Measurements from ENCODE around the gene FRYL.

The FRYL gene

DNA sequence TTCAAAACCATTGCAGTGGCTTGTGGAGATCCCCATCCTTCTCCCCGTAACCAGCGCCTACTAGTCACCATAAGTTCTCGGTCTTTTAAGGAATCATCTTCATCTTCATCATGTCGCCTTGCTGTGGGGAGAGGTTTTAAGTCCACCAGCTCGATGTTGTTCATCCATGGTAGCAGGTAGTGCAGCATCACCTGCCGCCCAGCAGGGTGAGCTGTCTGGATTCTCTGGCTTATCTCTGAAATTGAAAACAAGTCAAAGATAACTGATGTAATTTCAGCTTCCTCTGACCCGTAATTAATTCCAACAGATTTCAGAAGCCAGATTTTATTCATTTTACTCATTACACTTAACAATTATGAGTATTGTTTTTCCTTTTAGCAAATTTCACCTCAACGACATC is 222.6 kb downstream of the FRYL start:
- DNase-seq (ENCODE audit: low spot score), result peak; percentile 7

DNA sequence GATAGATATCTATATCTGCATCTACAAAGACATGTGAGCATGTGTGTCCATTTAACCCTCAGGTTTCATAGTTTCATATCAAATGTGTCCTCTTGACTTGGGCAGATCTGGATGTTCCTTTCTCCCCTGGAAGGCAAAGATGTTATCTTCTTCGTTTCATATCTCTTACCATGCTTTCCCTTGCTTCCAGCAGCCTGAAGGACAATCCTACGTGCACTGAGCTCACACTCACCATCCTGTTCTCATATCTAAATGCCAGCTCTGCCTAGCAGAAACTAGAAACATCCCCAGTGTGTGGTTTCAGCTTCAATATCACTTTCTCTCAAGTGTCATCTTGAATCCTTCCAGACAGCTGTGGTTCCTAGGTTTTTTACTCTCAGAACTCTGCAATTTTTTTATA is 223.8 kb downstream of the FRYL start:
- peak; percentile 6 for DNase-seq (ENCODE audit: low spot score)

DNA sequence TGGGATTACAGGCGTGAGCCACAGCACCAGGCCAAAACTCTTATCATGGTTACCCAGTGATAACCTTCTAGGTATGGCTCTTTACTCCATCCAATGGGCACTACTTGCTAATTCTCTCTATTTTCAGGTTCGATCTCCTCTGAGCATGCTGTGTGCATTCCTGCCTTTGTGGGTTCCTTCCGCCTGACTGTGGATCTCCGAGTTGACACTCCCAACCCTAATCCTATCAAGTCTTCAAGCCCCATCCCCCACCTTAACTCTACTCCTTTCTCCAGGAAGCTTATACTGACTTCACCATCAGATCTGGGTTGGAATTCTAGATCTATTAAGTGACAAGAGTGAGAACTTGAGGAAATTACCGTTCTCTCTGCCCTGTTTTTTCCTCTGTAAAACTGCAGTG is 225.5 kb downstream of the FRYL start:
- DNase-seq (ENCODE audit: low spot score), result no peak

DNA sequence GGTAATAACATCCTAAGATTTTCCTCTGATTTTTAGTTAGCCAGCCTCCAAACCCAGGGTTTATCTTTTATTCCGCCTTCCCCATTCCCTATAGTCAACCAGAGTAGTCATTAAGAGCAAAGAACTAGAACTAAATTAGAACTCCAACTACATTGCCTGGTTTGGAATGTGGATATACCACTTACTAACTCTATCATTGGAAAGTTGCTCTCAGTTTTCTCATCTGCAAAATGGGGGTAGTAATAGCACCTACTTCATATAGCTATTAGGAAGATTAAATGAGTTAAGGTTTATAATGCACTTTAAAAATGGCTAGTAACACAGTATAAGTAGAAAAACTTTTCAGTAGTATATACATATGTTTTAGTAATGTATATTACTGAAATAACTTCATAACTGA is 226.4 kb downstream of the FRYL start:
- DNase-seq (ENCODE audit: low spot score), result no peak

DNA sequence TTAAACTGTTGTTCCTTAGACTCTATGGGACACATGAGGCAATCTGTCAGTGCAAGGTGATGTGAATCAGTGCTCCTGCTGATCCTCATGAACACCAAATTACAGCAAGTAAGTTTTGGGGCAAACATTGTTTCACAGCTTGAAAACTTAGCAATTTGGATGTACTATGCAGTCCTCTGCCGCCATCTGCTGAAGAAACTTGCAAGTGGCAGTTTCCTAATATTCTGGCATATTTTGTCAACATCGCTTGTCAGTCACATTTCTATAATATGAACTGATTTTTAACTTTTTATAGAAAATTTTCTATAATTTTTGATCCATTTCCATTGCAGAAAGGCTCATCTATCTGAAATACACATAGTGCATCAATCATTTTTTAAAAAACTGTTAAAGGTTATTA is 233.7 kb downstream of the FRYL start:
- DNase-seq (ENCODE audit: low spot score), result peak; percentile 34

DNA sequence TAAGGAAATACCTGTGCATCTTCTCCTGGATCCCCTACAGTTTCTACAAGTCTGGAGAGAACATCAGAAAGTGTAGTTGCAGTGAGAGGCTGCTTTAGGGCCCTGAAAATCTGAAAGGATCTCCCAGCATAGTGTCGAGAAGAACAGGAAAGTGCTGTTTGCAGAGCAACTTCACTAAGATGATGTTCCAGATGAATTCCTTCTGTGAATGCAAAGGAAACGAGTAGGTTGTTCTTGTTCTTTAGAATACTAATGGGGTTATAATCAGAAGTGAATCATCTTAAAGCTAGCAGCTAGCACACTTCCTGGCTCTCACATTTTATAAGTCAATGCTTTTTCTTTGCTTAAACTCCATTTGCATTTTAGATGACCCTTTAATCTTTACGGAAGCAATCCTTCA is 236.3 kb downstream of the FRYL start:
- no peak for DNase-seq (ENCODE audit: low spot score)

DNA sequence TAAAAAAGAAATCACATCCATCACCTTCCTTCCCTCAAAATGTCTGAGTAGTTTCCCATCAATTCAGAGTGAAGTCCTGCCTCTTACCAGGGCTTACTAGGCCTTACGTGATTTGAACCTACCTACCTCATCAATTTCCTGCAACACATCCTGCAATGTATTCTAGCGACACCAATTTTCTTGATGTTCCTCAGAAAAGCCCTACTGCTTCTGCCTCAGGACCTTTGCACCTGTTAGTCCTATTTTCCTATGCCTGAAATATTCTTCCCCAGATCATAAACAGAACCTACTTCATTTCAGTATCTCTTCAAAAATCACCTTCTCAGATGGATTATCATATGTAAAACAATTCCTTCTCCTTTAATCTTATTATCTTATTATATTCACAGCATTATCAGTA is 237.2 kb downstream of the FRYL start:
- DNase-seq (ENCODE audit: low spot score), result no peak

DNA sequence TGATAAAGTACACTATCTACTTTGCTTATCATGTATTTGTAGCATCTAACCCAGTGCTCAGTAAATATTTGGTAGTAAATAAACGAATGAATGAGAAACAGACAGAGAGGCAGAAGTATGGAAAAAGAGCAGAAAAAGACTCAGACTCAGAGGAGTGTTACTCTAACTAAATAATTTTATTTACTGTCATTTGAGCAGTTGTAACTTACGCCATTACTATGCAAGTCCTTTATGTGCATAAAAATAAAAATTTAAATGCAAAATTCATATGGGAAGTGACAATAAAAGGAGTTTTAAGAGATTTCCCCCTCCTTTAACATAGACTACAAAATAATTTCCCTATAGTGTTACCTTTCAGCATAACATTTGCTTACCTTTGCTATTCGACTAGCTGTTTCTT is 240.5 kb downstream of the FRYL start:
- no peak for DNase-seq (ENCODE audit: low spot score)

DNA sequence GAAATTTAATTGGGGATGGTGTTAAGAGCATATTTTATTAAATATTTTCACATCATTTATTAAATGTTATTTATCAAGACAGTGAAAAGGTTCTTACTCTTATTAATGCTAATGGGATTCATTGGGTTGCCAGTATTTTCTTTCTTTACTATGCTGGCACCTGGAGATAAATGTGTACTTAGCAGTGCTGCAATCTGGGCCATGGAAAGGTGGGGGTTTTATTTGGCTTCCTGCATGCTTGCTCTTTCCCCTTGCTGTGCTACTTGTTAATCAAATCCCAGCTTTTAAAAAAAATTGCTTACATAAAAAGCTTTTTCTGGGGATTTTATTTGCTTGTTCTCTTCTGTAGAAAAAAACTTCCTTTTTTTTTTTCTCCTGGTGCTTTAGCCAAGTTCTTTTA is 241.7 kb downstream of the FRYL start:
- no peak for DNase-seq (ENCODE audit: low spot score)

DNA sequence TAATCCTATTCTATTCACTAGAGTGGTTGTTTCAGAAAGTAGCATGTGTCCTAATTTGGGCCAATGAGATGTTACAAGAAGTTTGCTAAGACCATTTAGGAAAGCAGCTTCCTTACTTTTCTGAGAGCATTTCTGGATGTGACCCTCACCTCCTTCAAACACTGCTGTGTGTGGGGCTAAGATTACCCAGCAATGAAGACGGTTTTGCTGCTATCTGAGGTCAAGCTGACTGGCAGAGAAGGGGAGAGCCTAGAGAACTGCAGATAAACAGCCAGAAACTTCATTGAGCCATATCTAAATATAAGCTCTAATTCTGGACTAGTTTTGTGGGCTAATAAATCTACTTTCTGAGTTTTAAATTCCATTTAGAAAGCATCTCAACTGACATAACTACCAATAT is 253.7 kb downstream of the FRYL start:
- DNase-seq (ENCODE audit: low spot score), result no peak

DNA sequence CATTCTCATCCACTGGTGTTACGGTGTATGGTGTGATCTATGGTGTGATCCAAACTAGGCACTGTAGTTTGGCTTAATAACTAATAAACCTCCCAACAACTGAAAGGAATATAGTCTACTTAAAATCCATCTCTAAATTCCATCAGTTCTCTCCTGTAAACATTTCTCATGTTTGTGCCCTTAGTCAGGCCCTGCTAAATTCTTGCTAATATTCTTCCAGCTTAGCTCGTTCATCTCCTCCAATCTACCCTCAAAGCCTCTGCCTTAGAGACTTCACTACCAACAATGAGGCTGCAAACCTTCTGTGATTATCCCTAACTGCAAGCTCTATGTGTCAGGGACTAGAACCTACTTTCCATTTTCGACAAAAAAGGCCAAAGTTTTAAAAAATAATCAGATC is 261.9 kb downstream of the FRYL start:
- DNase-seq (ENCODE audit: low spot score), result no peak

DNA sequence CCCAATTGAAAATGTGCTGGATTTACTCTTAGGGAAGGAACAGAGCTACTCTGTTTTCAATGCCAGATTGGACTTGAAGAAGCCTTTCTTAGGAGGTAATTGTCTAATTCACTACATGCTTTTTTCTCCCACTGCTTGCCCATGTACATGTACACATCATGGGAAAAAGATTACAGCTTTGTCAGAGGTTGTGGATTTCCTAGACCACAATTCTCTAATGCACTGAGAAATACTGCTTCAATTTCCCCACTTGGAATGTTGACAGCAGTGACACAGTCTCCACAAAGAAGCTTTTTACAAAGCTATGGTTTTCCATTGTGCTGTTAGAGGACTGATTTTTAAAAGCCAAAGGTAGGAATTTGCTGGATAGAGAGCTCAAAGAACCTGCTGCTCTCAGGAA is 270.5 kb downstream of the FRYL start:
- no peak for DNase-seq (ENCODE audit: low spot score)

DNA sequence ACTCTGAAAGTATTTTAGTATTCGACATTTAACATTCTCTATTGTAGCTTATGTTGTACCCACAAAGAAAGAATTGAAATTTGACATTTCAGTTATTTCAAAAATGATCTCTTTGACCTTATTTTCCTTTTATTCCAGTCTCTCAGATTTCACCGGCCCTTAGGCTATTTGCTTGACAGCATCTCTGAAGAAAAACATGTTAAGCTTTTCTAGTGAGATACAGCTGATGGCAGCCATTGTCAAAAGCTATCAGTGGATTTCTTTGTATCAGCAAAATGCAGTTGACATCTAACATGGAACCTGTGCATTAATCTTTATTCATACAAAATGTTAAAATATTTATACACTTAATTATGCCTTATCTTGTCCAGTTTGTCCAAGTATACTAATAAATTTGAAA is 273.4 kb downstream of the FRYL start:
- no peak for DNase-seq (ENCODE audit: low spot score)

DNA sequence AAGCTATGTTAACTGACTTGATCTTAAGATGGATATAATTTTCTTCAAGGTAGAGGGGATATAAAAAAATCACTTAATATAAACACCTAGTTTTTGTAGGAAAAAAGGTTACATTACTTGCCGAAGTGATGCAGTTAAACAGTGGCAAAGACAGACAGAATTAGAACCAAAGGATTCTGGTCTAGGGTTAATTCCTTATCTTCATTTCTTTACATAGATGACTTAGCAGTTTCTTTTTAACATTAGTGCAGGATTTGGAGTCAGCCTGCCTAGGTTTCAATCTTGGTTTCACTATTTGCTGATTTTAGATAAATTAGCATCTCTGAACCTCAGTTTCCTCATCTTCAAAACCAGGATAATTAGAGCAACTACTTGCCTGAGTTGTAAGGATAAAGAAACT is 275.7 kb downstream of the FRYL start:
- peak; percentile 14 for DNase-seq (ENCODE audit: low spot score)

DNA sequence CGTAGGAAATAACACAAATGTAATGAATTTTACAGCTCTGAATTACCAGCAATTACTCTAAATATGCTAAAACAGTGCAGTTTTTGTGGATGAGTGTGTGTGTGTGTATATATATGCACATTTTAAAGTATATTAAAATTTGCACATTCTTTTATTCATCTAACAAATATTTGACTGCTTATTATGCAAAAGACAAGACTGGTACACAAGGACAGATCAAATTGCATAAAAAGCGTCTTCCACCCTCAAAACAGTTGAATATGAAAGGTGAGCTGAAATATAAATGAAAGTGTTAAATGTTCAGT is 276.1 kb downstream of the FRYL start:
- no peak for DNase-seq (ENCODE audit: low spot score)

DNA sequence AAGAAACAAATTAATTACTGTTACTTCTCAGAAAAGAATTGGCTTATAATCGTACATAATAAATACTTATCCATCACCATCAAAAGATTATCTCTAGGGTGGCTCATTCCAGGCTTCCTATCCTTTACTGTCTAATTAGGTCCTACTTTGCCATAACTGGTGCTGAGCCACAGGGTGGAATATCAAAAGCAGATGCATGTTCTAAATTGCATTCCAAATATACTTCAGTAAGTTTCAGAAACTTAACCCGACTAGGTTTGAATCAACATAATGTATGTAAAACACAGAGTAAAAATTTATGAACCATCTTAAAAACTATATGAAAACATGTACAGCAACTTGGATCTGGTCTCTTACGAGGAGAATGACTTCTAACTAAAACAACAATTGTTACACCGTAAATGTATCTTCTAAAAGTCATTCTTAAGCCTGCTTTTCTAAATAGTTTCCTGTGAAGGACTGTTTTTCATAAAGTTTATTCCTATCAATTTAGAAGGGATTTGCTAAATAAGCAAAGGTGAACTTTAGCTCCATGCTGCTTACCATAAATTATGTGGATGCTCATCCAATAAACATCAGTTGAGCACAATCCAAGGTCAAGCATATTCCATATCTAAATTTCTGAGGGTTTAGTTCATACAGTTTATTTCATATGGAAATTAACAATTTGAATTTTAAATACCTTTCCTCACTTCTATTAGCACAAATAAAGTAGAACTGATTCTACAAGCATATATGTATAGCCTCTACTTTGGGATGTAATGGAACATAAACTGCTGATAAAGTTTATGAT is 276.6 kb downstream of the FRYL start:
- no peak for DNase-seq (ENCODE audit: low spot score)

DNA sequence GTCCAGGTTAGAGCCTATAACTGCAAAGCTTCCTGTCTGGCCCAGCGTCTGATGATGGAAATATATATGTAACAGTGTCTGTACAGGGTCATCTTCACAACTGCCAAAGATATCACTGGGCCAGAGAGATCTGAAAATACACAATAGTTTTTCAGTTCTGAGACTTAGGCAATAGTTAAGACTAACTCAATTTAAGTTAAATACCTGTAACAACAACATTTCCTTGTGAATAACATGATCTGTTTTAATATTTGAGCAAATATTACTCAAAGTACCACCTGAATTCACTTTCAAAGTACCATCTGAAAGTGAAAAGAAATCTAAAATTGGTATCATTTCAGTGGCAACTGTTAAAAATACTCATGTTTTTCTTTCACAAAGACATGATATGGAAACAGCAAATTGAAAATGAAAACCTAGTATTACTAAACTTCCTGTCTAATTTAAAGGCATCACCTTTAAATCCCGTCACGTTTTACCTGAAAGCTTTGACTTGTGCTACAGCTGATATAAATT is 280.5 kb downstream of the FRYL start:
- DNase-seq (ENCODE audit: low spot score), result peak; percentile 48

DNA sequence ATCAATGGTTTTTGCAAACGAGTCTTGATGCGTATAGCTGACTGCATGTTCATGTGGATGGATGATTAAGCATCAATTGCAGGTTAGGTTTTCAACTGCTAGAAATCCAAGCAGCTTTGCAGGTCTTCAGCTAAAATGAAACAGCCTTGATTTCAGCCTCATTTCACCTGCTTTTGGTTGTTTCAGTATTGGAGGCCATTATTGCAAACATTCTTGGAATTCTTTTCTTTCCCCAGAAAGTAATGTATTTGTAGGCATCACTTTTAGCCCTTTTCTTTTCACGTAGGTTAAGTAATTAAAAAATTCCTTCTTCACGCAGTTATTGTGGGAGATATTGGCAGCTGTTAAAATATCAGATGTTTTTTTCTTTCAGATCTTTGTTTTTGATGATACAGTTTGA is 281.2 kb downstream of the FRYL start:
- no peak for DNase-seq (ENCODE audit: low spot score)

DNA sequence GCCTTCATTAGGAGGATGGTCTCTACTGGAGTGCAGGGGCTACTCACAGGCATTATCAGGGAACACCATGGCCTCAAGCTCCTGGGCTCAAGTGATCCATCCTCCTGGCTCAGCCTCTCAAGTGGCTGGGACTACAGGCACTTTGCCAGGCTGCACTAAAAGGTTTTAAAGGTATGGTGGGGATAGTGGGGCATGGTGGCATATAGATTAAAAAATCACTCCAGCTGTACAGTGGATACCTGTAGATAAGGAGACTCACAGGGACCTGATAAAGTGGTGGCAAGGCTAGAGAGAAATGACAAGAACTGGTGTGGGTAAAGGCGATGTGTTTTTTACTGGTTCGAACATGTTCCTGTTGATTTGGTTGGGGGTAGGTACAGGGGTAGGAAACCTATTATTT is 284.1 kb downstream of the FRYL start:
- DNase-seq (ENCODE audit: low spot score), result no peak

DNA sequence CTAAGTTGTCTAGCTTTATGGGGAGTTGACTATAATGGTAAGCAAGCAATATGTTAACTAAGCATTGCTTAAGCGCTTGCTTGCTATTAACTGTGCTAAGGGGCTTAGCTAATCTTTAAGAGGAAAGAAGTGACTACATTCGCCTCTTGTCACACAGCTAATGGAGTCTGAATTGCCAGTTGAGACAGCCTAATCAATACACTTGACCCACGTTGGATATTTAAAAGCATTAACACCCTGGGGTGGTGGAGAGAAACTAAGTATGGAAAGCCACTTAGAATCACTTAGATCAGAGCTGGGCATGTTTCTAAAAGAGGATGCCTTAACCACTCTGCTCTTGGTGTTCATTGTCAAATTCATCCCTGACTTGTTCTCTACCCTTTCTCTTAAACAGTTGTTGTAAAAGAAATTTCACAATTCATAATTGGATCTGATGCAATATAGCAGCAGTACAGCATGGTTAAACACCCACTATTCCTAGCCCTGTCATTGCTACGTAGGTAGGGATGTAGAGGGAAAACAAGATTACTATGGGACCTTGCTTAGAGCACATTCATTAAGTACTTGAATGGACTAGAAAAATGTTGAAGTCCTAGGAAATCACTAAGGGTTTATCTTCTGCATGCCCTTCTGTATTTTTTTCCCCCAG is 286.5 kb downstream of the FRYL start:
- no peak for DNase-seq (ENCODE audit: low spot score)

DNA sequence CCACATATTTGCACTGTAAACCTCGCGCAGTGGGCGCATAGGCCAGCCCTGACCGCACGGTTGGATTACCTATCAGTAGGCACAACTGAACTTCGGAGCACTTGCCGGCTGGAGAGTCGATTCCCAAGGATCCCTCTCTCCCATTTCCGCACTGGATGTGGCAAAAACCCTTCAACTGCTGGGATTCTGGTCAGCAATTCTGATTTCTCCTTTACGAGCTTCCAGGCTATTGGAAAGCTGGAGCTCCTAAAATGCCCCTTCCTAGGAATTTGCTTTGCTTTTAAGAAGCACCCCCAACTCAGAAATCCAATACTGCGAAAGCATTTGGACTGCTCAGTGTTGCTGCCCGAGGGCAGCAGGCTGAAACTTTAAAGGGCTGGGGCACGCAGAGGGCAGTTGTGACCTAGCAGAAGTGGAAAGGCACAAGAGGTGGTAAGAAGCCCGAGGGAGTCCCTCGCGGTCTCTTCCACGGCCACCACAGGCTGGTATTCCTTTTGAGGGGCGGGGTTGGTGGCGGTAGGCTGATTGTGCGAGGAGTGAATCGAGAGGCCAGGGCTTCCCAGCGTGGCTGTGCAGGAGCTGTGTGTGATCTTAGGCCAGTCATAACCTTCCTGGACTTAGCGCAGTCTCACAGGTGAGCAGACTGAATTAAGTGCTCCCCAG is 288.4 kb downstream of the FRYL start:
- no peak for DNase-seq (ENCODE audit: low spot score)

DNA sequence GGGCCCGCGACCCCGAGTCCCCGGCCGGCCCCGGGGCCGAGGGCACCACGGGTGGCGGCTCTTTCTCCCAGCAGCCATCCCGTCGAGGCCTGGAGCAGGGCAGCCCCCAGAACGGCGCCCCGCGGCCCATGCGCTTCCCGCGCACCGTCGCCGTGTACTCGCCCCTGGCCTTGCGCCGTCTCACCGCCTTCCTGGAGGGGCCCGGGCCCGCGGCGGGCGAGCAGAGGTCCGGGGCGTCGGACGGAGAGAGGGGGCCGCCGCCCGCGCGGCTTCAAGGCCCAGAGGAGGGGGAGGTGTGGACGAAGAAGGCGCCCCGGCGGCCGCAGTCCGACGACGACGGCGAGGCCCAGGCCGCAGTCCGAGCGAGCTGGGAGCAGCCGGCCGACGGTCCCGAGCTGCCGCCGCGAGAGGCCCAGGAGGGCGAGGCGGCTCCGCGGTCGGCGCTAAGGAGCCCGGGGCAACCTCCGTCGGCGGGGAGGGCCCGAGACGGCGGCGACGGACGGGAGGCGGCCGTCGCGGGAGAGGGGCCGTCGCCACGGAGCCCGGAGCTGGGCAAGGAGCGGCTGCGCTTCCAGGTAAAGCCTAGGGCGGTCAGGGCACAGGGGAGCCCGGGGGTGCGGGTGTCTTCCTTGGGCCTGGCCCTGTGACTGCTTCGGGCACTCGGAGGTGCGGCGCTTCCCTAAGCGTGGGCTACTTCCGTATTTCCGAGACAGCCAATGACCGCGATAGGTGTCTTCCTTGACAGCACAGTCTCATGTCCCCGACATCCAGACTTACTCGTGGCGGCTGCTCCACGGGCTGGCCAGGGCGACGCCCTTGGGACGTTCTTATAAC is 289.2 kb downstream of the FRYL start:
- no peak for DNase-seq (ENCODE audit: low spot score)

Data from activated CD4-positive, alpha-beta T cell treated with anti-CD3 and anti-CD28 coated beads, Interleukin-2, Interleukin-4, amounts not matched to agents 100 ng/mL and 50 ng/mL, durations not matched to agents 16 hours and 8 hours (primary cell).